HL-60 (cell line): Measurements from ENCODE around the gene SNTG2.

Experiments used
- CTCF ChIP-seq: IDR thresholded peaks from one replicate; pipeline ENCODE4 v1.5.1; 2011; ENCODE audit warnings: low read length, control low read depth, inconsistent platforms; ENCODE audit not compliant: insufficient read depth
- REST ChIP-seq: IDR thresholded peaks from 2 replicates; pipeline ENCODE4 v1.6.1; 2012; ENCODE audit warnings: low read depth; ENCODE audit not compliant: insufficient replicate concordance

- TF ChIP-seq CTCF (no peak), REST (no peak)
Observed at GRCh38 chr2:923832-924601, 26.6 kb upstream of the SNTG2 start.
